Naive thymus-derived CD8-positive, alpha-beta T cell (primary cell): ENCODE data around the gene ERC2. TPM values are rescaled to one million over a fixed set of nuclear protein-coding genes. Genes with fewer than 3 reads are reported as not detected.
A peak's percentile ranks its signal among the peaks of the same experiment; 100 is the strongest.

Experiments
- ATAC-seq, 2 donors: fragments of 150-1000 bp; cut with Tn5 transposase in 1 of 2; sonication (Bioruptor Pico), chemical (Tn5 transposase) in 1 of 2; 1 replicate in 1 of 2; 2 replicates in 1 of 2; pipeline ENCODE4 v1.10.0; 2021; ENCODE audit warnings: mild to moderate bottlenecking in 2 of 2, moderate library complexity in 2 of 2
- POLR2A ChIA-PET: fragments of 350-600 bp; sonication (Branson Sonifier 250); formaldehyde crosslinking; loops from one replicate; lab custom pipeline; 2021; ENCODE audit warnings: antibody characterized with exemption; lab: Charles Lee
- DNase-seq, 10 donors: peaks; one replicate each; pipeline versions ENCODE4 v3.0.0 to v3.0.0-alpha.2; 2020 to 2022
- H3K27ac Mint-ChIP-seq, 10 donors: one replicate each; pipeline ENCODE4 v1.8.0; 2020 to 2022; ENCODE audit warnings: mild to moderate bottlenecking in 10 of 10, mixed read lengths in 10 of 10, moderate library complexity in 4 of 10, inconsistent platforms in 1 of 10
- H3K27me3 Mint-ChIP-seq, 5 donors: one replicate each; pipeline ENCODE4 v1.8.0; 2021 to 2022; ENCODE audit warnings: mixed read lengths in 5 of 5
- H3K36me3 Mint-ChIP-seq, 3 donors: one replicate each; pipeline ENCODE4 v1.8.0; 2020 to 2022; ENCODE audit warnings: mixed read lengths in 3 of 3, mild to moderate bottlenecking in 2 of 3, inconsistent platforms in 1 of 3
- H3K4me1 Mint-ChIP-seq, 4 donors: one replicate each; pipeline ENCODE4 v1.8.0; 2021 to 2022; ENCODE audit warnings: mixed read lengths in 4 of 4
- H3K4me3 Mint-ChIP-seq, 10 donors: one replicate each; pipeline ENCODE4 v1.8.0; 2020 to 2022; ENCODE audit warnings: mild to moderate bottlenecking in 10 of 10, mixed read lengths in 10 of 10, moderate library complexity in 6 of 10, inconsistent platforms in 1 of 10
- H3K9me3 Mint-ChIP-seq, 9 donors: one replicate each; pipeline ENCODE4 v1.8.0; 2020 to 2022; ENCODE audit warnings: mixed read lengths in 9 of 9, mild to moderate bottlenecking in 3 of 9, inconsistent platforms in 1 of 9, moderate library complexity in 1 of 9
- polyA plus RNA-seq, 3 donors: library from polyadenylated mRNA; unstranded; fragments of 300-500 nt; fragmentation: Illumina TruSeq; gene quantifications; one replicate each; pipeline ENCODE4 v1.2.3, GENCODE V29; 2021
- total RNA-seq, 8 experiments: library from RNA in 2 of 8; stranded (reverse) in 2 of 8; gene quantifications; one replicate each; pipeline ENCODE4 v1.2.3 and lab custom pipeline; 2021 to 2026

Gene ERC2
- total and polyA plus RNA-seq, 5 experiments from 2014 or later = 0.05 to 0.29 TPM; not detected in 3

DNA sequence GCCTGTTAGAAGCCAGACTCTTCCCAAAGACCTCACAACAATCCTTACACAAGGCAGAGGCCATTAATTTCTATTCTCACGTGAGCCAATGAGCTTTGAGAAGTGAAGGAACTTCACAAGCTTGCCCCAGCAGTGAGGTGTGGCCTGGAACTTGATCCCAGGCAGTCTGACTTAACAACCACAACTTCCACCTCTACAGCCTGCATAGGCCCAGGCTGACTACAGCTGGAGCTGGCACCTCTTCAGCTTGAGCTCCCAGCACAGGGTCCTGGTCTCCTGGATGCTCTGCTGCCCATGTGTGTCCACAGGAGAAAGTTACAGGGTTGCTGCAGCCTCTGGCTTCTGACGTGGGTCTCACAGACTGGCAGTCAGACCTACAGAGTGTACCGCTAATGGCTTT lies 111.0 kb downstream of the ERC2 start:
- Mint-ChIP-seq H3K4me3 (no peak overlapping the region), H3K9me3 (peaks cover 0 to 3% (median 0%) of the 10 kb centered on the region in 9 donors), H3K27ac (no peak overlapping the region), H3K4me1 (no peaks in the 10 kb centered on the region), H3K27me3 (peaks cover 8 to 21% (median 10%) of the 10 kb centered on the region in 5 donors), H3K36me3 (no peaks in the 10 kb centered on the region)
- DNase-seq = no peak
- no peak for ATAC-seq
- POLR2A ChIA-PET = no interaction called here

DNA sequence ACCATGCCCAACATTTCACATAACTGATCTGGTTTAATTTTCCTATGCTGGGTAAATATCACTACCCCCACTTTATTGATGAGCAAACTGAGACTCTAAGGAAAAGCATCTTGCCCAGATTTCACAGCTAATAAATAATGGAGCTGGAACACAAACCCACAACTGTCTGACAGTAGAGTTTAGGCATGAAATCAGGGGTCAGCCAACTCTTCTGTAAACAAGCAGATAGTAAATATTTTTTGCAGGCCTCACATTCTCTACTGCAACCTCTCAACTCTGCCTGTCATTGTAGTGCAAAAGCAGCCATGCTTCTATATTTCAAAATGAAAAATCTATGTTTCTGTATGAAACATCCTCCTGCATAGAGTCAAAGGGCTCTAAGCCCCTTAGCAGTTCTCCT lies 111.5 kb downstream of the ERC2 start:
- peaks cover 6 to 17% (median 8%) of the 10 kb centered on the region in 5 donors for H3K27me3 Mint-ChIP-seq
- no peaks in the 10 kb centered on the region for H3K36me3 Mint-ChIP-seq
- no peak for ATAC-seq
- no peak overlapping the region for H3K27ac Mint-ChIP-seq
- no peaks in the 10 kb centered on the region for H3K4me1 Mint-ChIP-seq
- no peak overlapping the region for H3K4me3 Mint-ChIP-seq
- H3K9me3 Mint-ChIP-seq = peaks cover 0 to 3% (median 0%) of the 10 kb centered on the region in 9 donors
- POLR2A ChIA-PET = no interaction called here
- no peak for DNase-seq

DNA sequence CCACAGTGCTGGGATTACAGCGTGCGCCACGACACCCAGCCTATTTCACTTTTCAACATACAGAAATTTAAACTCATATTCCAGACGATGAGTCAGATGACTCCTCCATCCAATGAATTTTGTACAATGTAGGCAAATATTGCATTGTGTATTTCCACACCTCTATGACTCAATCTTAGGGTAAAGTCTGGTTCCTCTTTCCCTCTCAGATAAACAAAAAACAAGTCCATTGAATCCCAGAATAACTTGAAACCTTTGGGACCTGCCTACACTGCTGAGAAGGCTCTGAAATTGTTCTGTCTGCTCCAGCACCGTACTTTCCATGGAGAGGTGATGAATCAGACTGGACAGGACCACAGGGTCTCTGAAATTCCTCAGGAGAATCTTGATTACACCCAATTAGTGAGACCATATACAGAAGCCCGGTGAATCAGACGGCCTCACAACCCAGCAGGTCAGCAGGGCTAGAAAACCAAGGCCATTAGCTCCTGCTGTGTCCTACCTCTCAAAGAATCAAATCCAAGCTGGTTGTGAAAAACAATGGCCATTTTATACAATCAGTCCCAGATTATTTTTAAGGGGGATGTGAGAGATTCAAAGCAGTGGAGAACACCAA lies 112.6 kb downstream of the ERC2 start:
- Mint-ChIP-seq H3K4me3 (no peak overlapping the region), H3K9me3 (peaks cover 0 to 3% (median 0%) of the 10 kb centered on the region in 9 donors), H3K4me1 (no peaks in the 10 kb centered on the region), H3K27me3 (peaks cover 2 to 8% (median 5%) of the 10 kb centered on the region in 5 donors), H3K27ac (no peak overlapping the region), H3K36me3 (no peaks in the 10 kb centered on the region)
- no peak for ATAC-seq
- DNase-seq = no peak
- POLR2A ChIA-PET = no interaction called here

DNA sequence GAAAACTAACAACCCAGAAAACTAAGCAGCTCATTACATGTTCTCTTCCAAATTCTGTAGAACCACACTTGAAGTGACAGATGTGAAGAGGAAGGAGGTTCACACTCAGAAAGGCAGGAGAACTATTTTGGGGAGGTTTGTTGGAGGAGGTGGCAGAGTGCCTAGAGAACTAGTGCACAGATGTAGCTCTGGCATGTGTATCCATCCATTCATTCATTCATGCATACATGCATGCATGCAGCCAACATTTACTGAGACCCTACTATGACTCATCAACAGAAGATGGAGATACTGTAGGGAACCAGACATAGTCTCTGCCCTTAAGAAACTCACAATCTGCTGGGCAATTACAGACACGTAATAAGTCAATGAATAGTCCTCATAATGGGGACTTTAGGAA lies 116.7 kb downstream of the ERC2 start:
- DNase-seq = no peak
- no peak overlapping the region for H3K4me3 Mint-ChIP-seq
- ATAC-seq = no peak
- POLR2A ChIA-PET = no interaction called here
- H3K4me1 Mint-ChIP-seq = no peaks in the 10 kb centered on the region
- no peaks in the 10 kb centered on the region for H3K9me3 Mint-ChIP-seq
- no peak overlapping the region for H3K27ac Mint-ChIP-seq
- peaks cover 0 to 10% (median 2%) of the 10 kb centered on the region in 5 donors for H3K27me3 Mint-ChIP-seq
- H3K36me3 Mint-ChIP-seq = no peaks in the 10 kb centered on the region

DNA sequence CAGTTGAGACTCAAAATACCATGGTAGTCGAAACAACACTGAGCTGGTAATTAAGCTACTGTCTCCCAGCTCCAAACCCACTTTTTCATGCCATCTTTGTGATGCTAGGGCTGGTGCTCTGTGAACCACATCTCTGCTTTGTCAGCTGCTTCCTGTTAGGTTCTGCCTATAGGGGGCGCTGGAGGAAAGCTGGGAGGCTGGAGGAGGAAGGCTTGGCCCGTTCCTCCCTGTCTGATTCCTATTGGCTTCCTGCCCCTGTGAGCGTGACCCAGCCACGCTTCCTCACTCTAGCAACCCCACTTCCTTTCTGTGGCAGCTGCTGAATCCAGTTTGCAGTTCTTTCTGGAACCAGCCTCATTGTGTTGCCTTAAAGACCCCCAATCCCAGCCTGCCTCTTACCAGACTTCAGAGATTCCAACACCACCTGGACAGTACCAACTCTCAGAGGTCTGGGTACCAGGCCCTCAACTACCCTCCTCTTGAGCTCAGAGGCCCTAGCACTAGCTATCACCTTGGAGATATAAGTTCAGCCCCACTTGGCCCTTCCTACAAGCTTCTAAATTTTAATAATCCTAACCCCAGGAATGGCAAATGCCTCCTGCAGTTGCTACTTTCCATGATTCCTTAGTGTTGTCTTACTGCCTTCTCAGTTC lies 120.9 kb downstream of the ERC2 start:
- H3K27me3 Mint-ChIP-seq = peaks cover 0 to 15% (median 10%) of the 10 kb centered on the region in 5 donors
- POLR2A ChIA-PET = no interaction called here
- no peak overlapping the region for H3K27ac Mint-ChIP-seq
- no peak overlapping the region for H3K4me3 Mint-ChIP-seq
- no peaks in the 10 kb centered on the region for H3K36me3 Mint-ChIP-seq
- H3K4me1 Mint-ChIP-seq = no peaks in the 10 kb centered on the region
- no peaks in the 10 kb centered on the region for H3K9me3 Mint-ChIP-seq
- ATAC-seq = no peak
- peak in 1 of 10 donors; percentile 10 for DNase-seq

DNA sequence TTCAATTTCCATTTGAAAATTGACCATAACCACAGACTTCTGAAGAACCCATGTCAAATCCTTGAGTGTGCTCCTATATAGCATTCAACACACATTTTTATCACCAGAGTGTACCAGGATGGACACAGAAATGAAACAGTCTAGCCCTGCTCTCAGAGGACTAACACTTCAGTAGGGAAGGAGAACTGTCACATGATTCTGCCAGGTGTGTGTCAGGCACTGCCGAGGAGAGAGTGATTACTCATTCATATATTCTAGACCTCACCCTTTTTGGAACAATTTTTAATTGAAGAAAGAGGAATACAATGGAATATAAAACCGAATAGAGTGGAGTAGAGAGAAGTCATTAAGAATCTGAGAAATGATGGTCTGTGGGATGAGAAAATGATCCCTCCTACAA lies 125.8 kb downstream of the ERC2 start:
- peaks cover 0 to 20% (median 15%) of the 10 kb centered on the region in 5 donors for H3K27me3 Mint-ChIP-seq
- H3K4me3 Mint-ChIP-seq = no peak overlapping the region
- POLR2A ChIA-PET = no interaction called here
- ATAC-seq = no peak
- H3K4me1 Mint-ChIP-seq = no peaks in the 10 kb centered on the region
- no peaks in the 10 kb centered on the region for H3K36me3 Mint-ChIP-seq
- no peaks in the 10 kb centered on the region for H3K9me3 Mint-ChIP-seq
- DNase-seq = no peak
- H3K27ac Mint-ChIP-seq = no peak overlapping the region

DNA sequence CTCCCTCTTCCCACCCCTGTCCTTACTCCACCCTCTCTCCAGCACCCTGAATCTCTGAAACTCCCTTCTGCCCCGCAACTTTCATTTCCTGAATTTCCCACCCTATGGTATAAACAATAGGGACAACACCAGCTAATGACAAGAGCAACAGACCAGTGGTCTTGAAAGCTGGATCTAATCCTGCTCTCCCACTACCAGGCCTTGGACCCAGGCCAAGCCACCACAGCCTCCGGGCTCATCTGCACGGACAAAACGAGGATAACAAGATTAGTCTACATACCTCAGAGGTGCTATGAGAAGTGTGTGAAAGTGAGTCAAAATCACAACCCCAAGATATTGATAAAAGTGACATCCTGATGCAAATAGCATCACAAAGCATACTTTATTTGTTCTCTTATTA lies 128.6 kb downstream of the ERC2 start:
- Mint-ChIP-seq H3K4me3 (no peak overlapping the region), H3K4me1 (no peaks in the 10 kb centered on the region), H3K27ac (no peak overlapping the region), H3K9me3 (no peaks in the 10 kb centered on the region), H3K36me3 (no peaks in the 10 kb centered on the region), H3K27me3 (peaks cover 0 to 16% (median 13%) of the 10 kb centered on the region in 5 donors)
- ATAC-seq (no peak), DNase-seq (no peak)
- POLR2A ChIA-PET = no interaction called here

DNA sequence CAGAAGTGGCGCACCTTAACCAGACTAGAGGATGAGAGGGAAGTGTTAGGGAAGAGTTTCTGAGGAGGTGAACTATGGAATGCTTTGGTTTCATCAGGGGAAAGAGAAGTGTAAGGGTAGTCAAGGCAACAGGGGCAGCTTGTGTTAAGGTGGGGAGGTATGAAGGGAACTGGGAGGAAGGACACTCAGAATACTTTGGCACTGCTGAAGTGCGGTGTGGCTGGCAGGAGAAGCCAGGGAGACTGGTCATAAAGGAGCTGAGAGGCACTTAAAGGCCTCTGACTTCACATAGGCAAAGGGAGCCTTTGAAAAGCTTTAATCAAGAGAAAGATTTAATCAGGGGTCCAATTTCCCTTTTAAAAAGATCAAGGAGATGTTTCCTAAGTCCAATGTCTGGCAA lies 129.0 kb downstream of the ERC2 start:
- Mint-ChIP-seq H3K4me1 (no peaks in the 10 kb centered on the region), H3K27me3 (peaks cover 1 to 15% (median 11%) of the 10 kb centered on the region in 5 donors), H3K36me3 (no peaks in the 10 kb centered on the region), H3K27ac (peak overlapping the region in 2 of 10 donors; percentile 7 to 8), H3K4me3 (no peak overlapping the region), H3K9me3 (no peaks in the 10 kb centered on the region)
- DNase-seq = no peak
- POLR2A ChIA-PET = no interaction called here
- ATAC-seq = no peak

DNA sequence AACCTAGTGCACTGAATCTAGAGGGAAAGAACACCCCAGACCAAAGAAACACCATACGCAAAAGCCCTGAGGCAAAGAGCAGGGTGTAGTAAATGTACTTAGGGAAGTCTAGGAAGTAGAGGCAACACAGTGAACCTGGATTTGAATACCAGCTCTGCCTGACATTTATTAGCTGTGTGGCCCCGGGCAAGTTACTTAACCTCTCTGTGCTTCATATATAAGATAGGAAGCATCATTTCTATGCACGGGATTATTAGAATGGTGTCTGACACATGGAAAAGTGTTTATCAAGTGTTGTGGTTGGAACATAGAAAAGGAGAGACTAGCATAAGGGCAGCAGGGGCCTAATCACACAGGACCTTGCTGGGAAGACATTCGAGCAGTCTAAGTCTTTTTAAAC lies 132.2 kb downstream of the ERC2 start:
- Mint-ChIP-seq H3K36me3 (no peaks in the 10 kb centered on the region), H3K9me3 (peaks cover 0 to 3% (median 0%) of the 10 kb centered on the region in 9 donors), H3K27ac (no peak overlapping the region), H3K4me1 (no peaks in the 10 kb centered on the region), H3K4me3 (no peak overlapping the region), H3K27me3 (peaks cover 7 to 32% (median 14%) of the 10 kb centered on the region in 5 donors)
- DNase-seq (no peak), ATAC-seq (no peak)
- POLR2A ChIA-PET = no interaction called here

DNA sequence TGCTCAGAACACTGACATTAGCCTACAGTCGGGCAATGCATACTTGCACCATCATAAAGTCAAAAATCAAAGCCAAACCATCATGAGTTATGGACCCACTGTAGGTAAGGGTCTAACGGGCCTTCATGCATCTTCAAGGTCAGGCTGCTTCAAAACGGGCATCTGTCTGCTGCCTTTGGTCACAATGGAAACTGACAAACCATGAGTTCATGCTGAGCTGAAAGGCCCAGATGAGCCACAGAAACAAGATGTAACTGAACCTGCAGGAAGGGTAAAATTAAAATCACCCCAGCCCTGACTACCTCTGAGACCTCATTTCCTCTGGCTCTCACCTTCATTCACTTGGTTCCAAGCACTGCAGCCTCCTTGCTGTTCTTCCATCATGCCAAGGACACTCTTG lies 143.8 kb downstream of the ERC2 start:
- POLR2A ChIA-PET = no interaction called here
- Mint-ChIP-seq H3K27me3 (peaks cover 0 to 12% (median 5%) of the 10 kb centered on the region in 5 donors), H3K9me3 (no peaks in the 10 kb centered on the region), H3K4me1 (peaks cover 0 to 11% (median 0%) of the 10 kb centered on the region in 4 donors), H3K36me3 (no peaks in the 10 kb centered on the region), H3K27ac (peak overlapping the region in 1 of 10 donors; percentile 26), H3K4me3 (no peak overlapping the region)
- no peak for ATAC-seq
- DNase-seq = no peak

DNA sequence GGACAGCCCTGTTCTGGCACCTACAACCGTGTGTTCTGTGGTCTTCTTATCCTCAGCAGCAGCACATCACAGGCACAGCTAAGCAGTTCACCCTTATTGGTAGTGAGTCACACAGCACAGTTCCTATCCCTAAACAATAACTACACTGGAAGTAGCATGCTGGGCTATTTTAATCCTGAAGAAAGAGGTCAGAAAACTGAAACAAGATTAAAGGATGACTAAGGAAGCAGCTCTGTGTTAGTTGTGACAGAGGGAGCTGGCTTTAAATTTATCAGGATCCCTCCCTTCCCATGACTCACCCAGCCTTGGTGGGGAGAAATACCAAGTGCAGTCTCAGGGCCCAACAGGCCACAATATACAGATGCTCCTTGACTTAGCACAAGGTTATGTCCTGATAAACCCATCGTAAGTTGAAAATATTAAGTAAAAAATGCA lies 144.3 kb downstream of the ERC2 start:
- Mint-ChIP-seq H3K27ac (no peak overlapping the region), H3K4me3 (no peak overlapping the region), H3K27me3 (peaks cover 0 to 12% (median 5%) of the 10 kb centered on the region in 5 donors), H3K4me1 (peaks cover 0 to 11% (median 0%) of the 10 kb centered on the region in 4 donors), H3K9me3 (no peaks in the 10 kb centered on the region), H3K36me3 (no peaks in the 10 kb centered on the region)
- POLR2A ChIA-PET = no interaction called here
- no peak for DNase-seq
- ATAC-seq = no peak

DNA sequence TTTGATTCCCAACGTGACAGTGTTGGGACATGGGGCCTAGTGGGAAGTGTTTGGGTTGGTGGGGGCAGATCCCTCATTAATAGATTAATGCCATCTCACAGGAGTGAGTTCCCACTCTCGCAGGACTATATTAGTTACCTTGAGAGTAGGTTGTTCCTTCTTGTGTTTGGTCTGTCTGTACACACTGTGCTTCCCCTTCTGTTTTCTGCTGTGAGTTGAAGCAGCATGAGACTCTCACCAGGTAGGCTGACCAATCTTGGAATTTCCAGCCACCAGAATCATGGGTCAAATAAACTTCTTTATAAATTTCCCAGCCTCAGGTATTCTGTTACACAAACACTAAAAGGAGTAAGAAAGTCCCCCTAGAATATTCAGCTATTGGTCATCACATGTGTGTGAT lies 145.4 kb downstream of the ERC2 start:
- H3K4me3 Mint-ChIP-seq = no peak overlapping the region
- peaks cover 0 to 11% (median 0%) of the 10 kb centered on the region in 4 donors for H3K4me1 Mint-ChIP-seq
- DNase-seq (no peak), ATAC-seq (no peak)
- no peaks in the 10 kb centered on the region for H3K36me3 Mint-ChIP-seq
- H3K27ac Mint-ChIP-seq = no peak overlapping the region
- POLR2A ChIA-PET = no interaction called here
- H3K9me3 Mint-ChIP-seq = no peaks in the 10 kb centered on the region
- peaks cover 0 to 9% (median 5%) of the 10 kb centered on the region in 5 donors for H3K27me3 Mint-ChIP-seq

DNA sequence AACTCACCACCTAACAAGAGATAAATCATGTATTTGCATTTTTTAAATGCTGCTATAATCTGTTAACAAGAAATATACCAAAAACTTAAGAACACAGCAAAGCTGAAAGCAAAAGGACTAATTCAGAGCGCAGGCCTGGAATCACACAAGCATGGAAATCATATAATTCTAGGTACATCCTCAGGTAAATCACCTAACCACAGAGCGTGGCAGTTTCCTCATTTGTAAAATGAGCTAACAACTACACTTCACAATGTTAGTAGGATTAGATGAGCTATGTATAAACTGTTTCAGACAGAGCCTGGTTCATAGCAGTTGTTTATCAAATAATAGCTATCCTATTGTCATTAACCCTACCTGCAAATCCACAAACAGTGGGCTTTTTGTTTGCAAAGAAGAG lies 146.4 kb downstream of the ERC2 start:
- Mint-ChIP-seq H3K36me3 (no peaks in the 10 kb centered on the region), H3K4me1 (peaks cover 0 to 11% (median 0%) of the 10 kb centered on the region in 4 donors), H3K27me3 (peaks cover 0 to 11% (median 4%) of the 10 kb centered on the region in 5 donors), H3K4me3 (no peak overlapping the region), H3K27ac (no peak overlapping the region), H3K9me3 (no peaks in the 10 kb centered on the region)
- DNase-seq = no peak
- no peak for ATAC-seq
- POLR2A ChIA-PET = no interaction called here
